IMR-90 (cell line): ENCODE data around the gene TRAF3. TPM values are rescaled to one million over a fixed set of nuclear protein-coding genes. Genes with fewer than 3 reads are reported as not detected.
"Not testable (repeated sequence)": the region's sequence is repeated elsewhere in the genome, so short reads cannot be mapped to it uniquely, and the experiment has no call there.

Source experiments
- ATAC-seq: fragments of 200-7000 bp; cut with Tn5 transposase; 2 replicates; pipeline ENCODE4 v1.9.1; 2020; ENCODE audit warnings: low read depth, mild to moderate bottlenecking, moderate library complexity
- BruUV-seq: library from RNA; stranded (reverse); fragments of 400-500 nt; replicated peaks from 2 replicates; lab custom pipeline; 2021; lab: Mats Ljungman, UMichigan
- CTCF ChIA-PET: fragments of 300-600 bp; formaldehyde crosslinking; extraction: SDS; loops from one replicate; lab custom pipeline; 2021; ENCODE audit warnings: antibody characterized with exemption; lab: Yijun Ruan, JAX
- POLR2A ChIA-PET: fragments of 300-600 bp; sonication (Branson Sonifier 250); formaldehyde crosslinking; loops from one replicate; lab custom pipeline; 2022; ENCODE audit warnings: antibody characterized with exemption; ENCODE audit not compliant: unreplicated experiment; lab: Charles Lee
- DNase-seq: peaks from one replicate; pipeline ENCODE4 v3.0.0; 2013
- H2AFZ ChIP-seq: replicated peaks from 2 replicates; pipeline ENCODE3; 2013; ENCODE audit warnings: low read length, mild to moderate bottlenecking; ENCODE audit not compliant: poor library complexity
- H2AK5ac ChIP-seq: 2 replicates; pipeline ENCODE4 v1.6.1; 2013; ENCODE audit warnings: low read depth, low read length, inconsistent platforms
- H2AK9ac ChIP-seq: replicated peaks from 2 replicates; pipeline ENCODE3; 2013; ENCODE audit warnings: mild to moderate bottlenecking, low read depth, low read length, moderate library complexity; ENCODE audit not compliant: poor library complexity
- H2BK120ac ChIP-seq: 2 replicates; pipeline ENCODE4 v1.6.1; 2013; ENCODE audit warnings: low read depth, low read length, inconsistent platforms
- H2BK15ac ChIP-seq: 3 replicates; pipeline ENCODE4 v1.6.1; 2013; ENCODE audit warnings: low read depth, low read length, inconsistent platforms
- H2BK20ac ChIP-seq: 2 replicates; pipeline ENCODE4 v1.6.1; 2013; ENCODE audit warnings: low read depth, mild to moderate bottlenecking, inconsistent platforms, low read length, moderate library complexity
- H2BK5ac ChIP-seq: 2 replicates; pipeline ENCODE4 v1.6.1; 2013; ENCODE audit warnings: mild to moderate bottlenecking, low read depth, low read length, inconsistent platforms; ENCODE audit not compliant: poor library complexity, severe bottlenecking
- H3K14ac ChIP-seq: replicated peaks from 2 replicates; pipeline ENCODE4 v1.6.1; 2013; ENCODE audit warnings: low read depth, low read length, inconsistent platforms
- H3K18ac ChIP-seq: 2 replicates; pipeline ENCODE4 v1.6.1; 2013; ENCODE audit warnings: low read depth, low read length, control low read depth
- H3K23ac ChIP-seq: 2 replicates; pipeline ENCODE4 v1.6.1; 2013; ENCODE audit warnings: low read depth, low read length, inconsistent platforms
- H3K27ac ChIP-seq: 2 replicates; pipeline ENCODE4 v1.5.1; 2013; ENCODE audit warnings: mild to moderate bottlenecking, control low read depth, low read length; ENCODE audit not compliant: insufficient read depth
- H3K27me3 ChIP-seq: 2 replicates; pipeline ENCODE4 v1.6.1; 2013; ENCODE audit warnings: low read length; ENCODE audit not compliant: control insufficient read depth, insufficient read depth
- H3K36me3 ChIP-seq: 2 replicates; pipeline ENCODE4 v1.6.1; 2013; ENCODE audit warnings: low read length, mixed read lengths; ENCODE audit not compliant: control insufficient read depth, insufficient read depth
- H3K4ac ChIP-seq: 2 replicates; pipeline ENCODE4 v1.6.1; 2013; ENCODE audit warnings: low read depth, low read length, inconsistent platforms
- H3K4me1 ChIP-seq: 2 replicates; pipeline ENCODE4 v1.6.1; 2013; ENCODE audit warnings: low read length, mixed read lengths; ENCODE audit not compliant: control insufficient read depth, insufficient read depth
- H3K4me2 ChIP-seq: 2 replicates; pipeline ENCODE4 v1.6.1; 2013; ENCODE audit warnings: low read depth, mild to moderate bottlenecking, control low read depth, low read length, moderate library complexity
- H3K4me3 ChIP-seq: 2 replicates; pipeline ENCODE4 v1.5.1; 2013; ENCODE audit warnings: low read depth, mild to moderate bottlenecking, control low read depth, low read length, moderate library complexity; ENCODE audit not compliant: insufficient read depth
- H3K56ac ChIP-seq: 2 replicates; pipeline ENCODE4 v1.6.1; 2013; ENCODE audit warnings: low read length, inconsistent platforms; ENCODE audit not compliant: insufficient read depth; ENCODE audit errors: extremely low read depth
- H3K79me1 ChIP-seq, 2 experiments: 2 replicates each; pipeline ENCODE4 v1.6.1; 2013; ENCODE audit warnings: low read length in 2 of 2, inconsistent platforms in 1 of 2, low read depth in 1 of 2
- H3K9ac ChIP-seq: 2 replicates; pipeline ENCODE4 v1.6.1; 2013; ENCODE audit warnings: low read depth, low read length, control low read depth
- H3K9me1 ChIP-seq: 2 replicates; pipeline ENCODE4 v1.6.1; 2013; ENCODE audit warnings: low read length, inconsistent platforms; ENCODE audit not compliant: insufficient read depth
- H3K9me3 ChIP-seq: 2 replicates; pipeline ENCODE4 v1.6.1; 2013; ENCODE audit warnings: low read length; ENCODE audit not compliant: control insufficient read depth, insufficient read depth
- H4K20me1 ChIP-seq: 2 replicates; pipeline ENCODE4 v1.6.1; 2013; ENCODE audit warnings: low read length, inconsistent platforms; ENCODE audit not compliant: insufficient read depth
- H4K5ac ChIP-seq: 2 replicates; pipeline ENCODE4 v1.6.1; 2013; ENCODE audit warnings: mild to moderate bottlenecking, low read depth, low read length, control low read depth
- H4K8ac ChIP-seq, 2 experiments: 2 replicates each; pipeline ENCODE4 v1.6.1; 2013; ENCODE audit warnings: low read depth in 2 of 2, low read length in 2 of 2, control low read depth in 1 of 2, inconsistent platforms in 1 of 2
- H4K91ac ChIP-seq: 2 replicates; pipeline ENCODE4 v1.6.1; 2013; ENCODE audit warnings: low read depth, low read length, inconsistent platforms; ENCODE audit not compliant: insufficient read depth
- FOS ChIP-seq: fragments of 150-350 bp; IDR thresholded peaks from 2 replicates; pipeline ENCODE4 v1.6.1; 2016; ENCODE audit warnings: low read depth, low read length
- SMC3 ChIP-seq: fragments of 150-350 bp; IDR thresholded peaks from 2 replicates; pipeline ENCODE4 v1.6.1; 2016; ENCODE audit warnings: low read depth, mild to moderate bottlenecking, antibody characterized with exemption, low read length, moderate library complexity
- whole genome bisulfite sequencing, 2 experiments: methylation state at CpG; one replicate each; pipeline versions ENCODE4 v1.1.5 to v1.1.7; 2013; ENCODE audit warnings: missing lambda C conversion rate in 2 of 2; ENCODE audit not compliant: insufficient read length in 1 of 2; ENCODE audit errors: extremely low coverage in 2 of 2; 5-methylcytosine and 5-hydroxymethylcytosine counted together
- dilution Hi-C: fragments of 300-500 bp; cut with HindIII; formaldehyde crosslinking; loops from one replicate; pipeline ENCODE4 v1.14.3; 2018; ENCODE audit warnings: low sequenced_read_pairs; ENCODE audit not compliant: unreplicated experiment
- in situ Hi-C: fragments of 300-500 bp; cut with MboI; formaldehyde crosslinking; loops from 3 replicates; pipeline ENCODE4 v1.14.3; 2019; ENCODE audit warnings: low sequenced_read_pairs, inconsistent platforms, mixed read lengths
- intact Hi-C: fragments of 100-400 bp; cut with micrococcal nuclease; formaldehyde crosslinking; loops from 2 replicates; pipeline ENCODE4 v1.10.0; 2022
- polyA plus RNA-seq, 3 experiments: library from polyadenylated mRNA; depleted of rRNA; stranded (reverse); fragments of >200 nt; gene quantifications; 2 replicates each; pipeline ENCODE4 v1.2.3, GENCODE V29; 2012; ENCODE audit warnings: low replicate concordance in 1 of 3
- total RNA-seq: library from RNA; depleted of rRNA; stranded (reverse); fragments of >200 nt; gene quantifications from 2 replicates; pipeline ENCODE4 v1.2.3, GENCODE V29; 2012

The TRAF3 gene
- total and polyA plus RNA-seq, 2 of the 4 experiments (the other 2 are of a cell fraction): 21.2 to 25.3 TPM

GRCh38 chr14:102835959-102836358 is 58.7 kb downstream of the TRAF3 start:
- H3K4me2 ChIP-seq: no peak overlapping the region
- H3K14ac ChIP-seq: no peak overlapping the region
- BruUV-seq: no TSS peak
- peaks cover 12% of the 10 kb centered on the region for H3K9me1 ChIP-seq
- ChIA-PET CTCF (no interaction called here), POLR2A (no interaction called here)
- dilution Hi-C loops (no loop called here), intact Hi-C loops (loop anchor here (5.0 kb wide), 1 partner anchor 41 kb away; no protein-coding TSS in a partner anchor), in situ Hi-C loops (no loop called here)
- no peak overlapping the region for H3K4me3 ChIP-seq
- no peak overlapping the region for H4K8ac ChIP-seq
- 100% methylated on average over 1 of the region's 5 CpGs; no CpG with 5 or more reads in 1 of the 2 experiments for WGBS, 2 experiments
- no peak overlapping the region for H2BK5ac ChIP-seq
- peaks cover 9% of the 10 kb centered on the region; the same call in 1 of the 2 replicates for H4K20me1 ChIP-seq
- no peak for DNase-seq
- H3K27me3 ChIP-seq: no peaks in the 10 kb centered on the region
- no peak overlapping the region for H2AK5ac ChIP-seq
- H2AFZ ChIP-seq: no peak overlapping the region
- H3K79me1 ChIP-seq: peaks cover 23 to 43% of the 10 kb centered on the region in 2 experiments
- no peak overlapping the region for H3K9ac ChIP-seq
- no peak overlapping the region for H2BK15ac ChIP-seq
- no peak overlapping the region for H3K4ac ChIP-seq
- no peak overlapping the region for H3K27ac ChIP-seq
- peaks cover 4% of the 10 kb centered on the region for H3K36me3 ChIP-seq
- TF ChIP-seq SMC3 (no peak), FOS (0 out of 2 replicates have a peak, but pooled peaks have one; percentile 4)
- no peak overlapping the region for H3K23ac ChIP-seq
- no peak overlapping the region for H2AK9ac ChIP-seq
- no peak overlapping the region for H2BK20ac ChIP-seq
- H3K9me3 ChIP-seq: no peaks in the 10 kb centered on the region
- H3K18ac ChIP-seq: no peak overlapping the region
- no peak overlapping the region for H2BK120ac ChIP-seq
- H3K4me1 ChIP-seq: no peaks in the 10 kb centered on the region
- no peak for ATAC-seq
- H3K56ac ChIP-seq: no peak overlapping the region
- H4K91ac ChIP-seq: no peak overlapping the region
- H4K5ac ChIP-seq: no peak overlapping the region

GRCh38 chr14:102837120-102837519 is 59.9 kb downstream of the TRAF3 start:
- dilution Hi-C loops, H3K4me1 ChIP-seq, H3K56ac ChIP-seq, H4K20me1 ChIP-seq, H3K9ac ChIP-seq, H4K5ac ChIP-seq, BruUV-seq, H2BK5ac ChIP-seq, H3K9me3 ChIP-seq, H4K8ac ChIP-seq, in situ Hi-C loops, H2BK120ac ChIP-seq, POLR2A ChIA-PET, H3K4ac ChIP-seq, H3K4me2 ChIP-seq, H3K27ac ChIP-seq, H3K18ac ChIP-seq, H4K91ac ChIP-seq, H2AK5ac ChIP-seq, H3K27me3 ChIP-seq, H2BK20ac ChIP-seq, DNase-seq, H3K14ac ChIP-seq, H3K4me3 ChIP-seq, ATAC-seq, H2AFZ ChIP-seq, H3K36me3 ChIP-seq, CTCF ChIA-PET, H3K23ac ChIP-seq, H2AK9ac ChIP-seq, H2BK15ac ChIP-seq: not testable (repeated sequence)
- Histone ChIP-seq H3K9me1 (peaks cover 15% of the 10 kb centered on the region), H3K79me1 (peaks cover 18 to 40% of the 10 kb centered on the region in 2 experiments; a peak in 3 of 4 replicates)
- WGBS, 2 experiments: 100% methylated on average over 1 of the region's 5 CpGs; no CpG with 5 or more reads in 1 of the 2 experiments
- intact Hi-C loops: loop anchor here (5.0 kb wide), 1 partner anchor 40 kb away; no protein-coding TSS in a partner anchor
